HG03439 (cell line): ENCODE results near the gene JHY.
"Not testable (repeated sequence)": the region's sequence is repeated elsewhere in the genome, so short reads cannot be mapped to it uniquely, and the experiment has no call there.

Experiments
- ATAC-seq: cut with Tn5 transposase; IDR thresholded peaks from one replicate; pipeline ENCODE4 v1.9.1; 2021; ENCODE audit warnings: mild to moderate bottlenecking, moderate library complexity; ENCODE audit not compliant: unreplicated experiment

JHY gene

GRCh38 chr11:122882189-122882856, at the start of gene JHY:
Gene JHY (plus strand): TSS chr11:122882759. CDS start chr11:122885850, 3,091 bp downstream.
- ATAC-seq: no peak

- no peak for ATAC-seq
These were observed 48.6 kb upstream of the JHY start for GRCh38 chr11:122833846-122834464.

DNA sequence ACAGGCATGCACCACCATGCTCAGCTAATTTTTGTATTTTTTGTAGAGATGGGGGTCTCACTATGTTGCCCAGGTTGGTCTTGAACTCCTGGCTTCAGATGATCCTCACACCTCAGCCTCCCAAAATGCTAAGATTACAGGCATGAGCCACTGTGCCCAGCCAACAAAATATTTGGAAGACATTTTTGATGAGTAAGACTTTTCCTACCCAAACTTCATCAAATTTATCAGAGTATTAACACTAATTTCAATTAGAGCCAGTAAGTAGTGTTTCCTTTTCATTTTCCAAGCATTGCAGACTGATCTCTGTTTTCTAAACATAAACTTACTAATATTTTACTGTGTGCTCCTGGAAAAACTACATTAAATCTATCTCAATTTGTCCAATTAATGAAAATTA, 45.6 kb upstream of the JHY start:
- no peak for ATAC-seq

GRCh38 chr11:122837528-122838346, 44.8 kb upstream of the JHY start:
- ATAC-seq: no peak

- no peak for ATAC-seq
These were observed 39.0 kb upstream of the JHY start for GRCh38 chr11:122843281-122844141.

DNA sequence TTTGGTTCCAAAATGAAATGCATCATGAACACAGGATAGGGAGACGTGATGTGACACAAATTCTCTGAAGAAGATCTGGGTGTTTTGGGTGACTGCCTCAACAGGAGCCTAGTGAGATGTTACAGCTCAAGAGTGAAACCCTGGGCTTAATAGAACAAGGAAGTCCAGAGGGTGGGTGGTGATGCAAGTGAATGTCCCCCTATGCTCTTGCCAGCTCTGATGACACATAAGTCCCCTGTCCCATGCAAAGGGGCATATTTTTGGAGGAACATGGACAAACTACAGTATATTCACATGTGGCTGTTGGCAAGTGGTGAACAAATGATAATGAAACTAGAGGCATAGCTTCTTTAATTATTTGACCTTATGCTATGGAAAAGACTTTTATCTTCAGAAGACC, 35.1 kb upstream of the JHY start:
- no peak for ATAC-seq

GRCh38 chr11:122848186-122848585, 34.4 kb upstream of the JHY start:
- ATAC-seq: no peak

GRCh38 chr11:122850076-122850631, 32.4 kb upstream of the JHY start:
- ATAC-seq: no peak

- no peak for ATAC-seq
These were observed 31.1 kb upstream of the JHY start for GRCh38 chr11:122851366-122851966.

GRCh38 chr11:122852074-122852795, 30.3 kb upstream of the JHY start:
- ATAC-seq: no peak

- ATAC-seq: no peak
These were observed 29.8 kb upstream of the JHY start for GRCh38 chr11:122852796-122853160.

GRCh38 chr11:122853261-122853660, 29.3 kb upstream of the JHY start:
- no peak for ATAC-seq

GRCh38 chr11:122853971-122854446, 28.6 kb upstream of the JHY start:
- ATAC-seq: no peak

- no peak for ATAC-seq
These were observed 20.9 kb upstream of the JHY start for GRCh38 chr11:122861631-122862030.

- ATAC-seq: no peak
These were observed 20.5 kb upstream of the JHY start for GRCh38 chr11:122862091-122862490.

DNA sequence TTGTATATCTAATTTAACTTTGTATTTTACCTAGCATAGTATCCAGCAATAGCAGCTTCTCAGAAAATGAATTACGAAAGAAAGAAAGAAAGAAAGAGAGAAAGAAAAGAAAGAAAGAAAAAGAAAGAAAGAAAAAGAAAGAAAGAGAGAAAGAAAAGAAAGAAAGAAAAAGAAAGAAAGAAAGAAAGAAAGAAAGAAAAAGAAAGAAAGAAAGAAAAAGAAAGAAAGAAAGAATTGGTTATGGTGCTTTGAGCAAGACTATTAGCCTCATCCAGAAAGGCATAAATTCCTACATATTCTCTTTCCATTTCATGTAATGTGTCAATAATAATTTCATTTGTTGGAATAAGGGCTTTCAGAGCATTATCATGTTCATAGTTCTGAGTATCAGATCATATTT, 19.4 kb upstream of the JHY start:
- ATAC-seq: not testable (repeated sequence)

DNA sequence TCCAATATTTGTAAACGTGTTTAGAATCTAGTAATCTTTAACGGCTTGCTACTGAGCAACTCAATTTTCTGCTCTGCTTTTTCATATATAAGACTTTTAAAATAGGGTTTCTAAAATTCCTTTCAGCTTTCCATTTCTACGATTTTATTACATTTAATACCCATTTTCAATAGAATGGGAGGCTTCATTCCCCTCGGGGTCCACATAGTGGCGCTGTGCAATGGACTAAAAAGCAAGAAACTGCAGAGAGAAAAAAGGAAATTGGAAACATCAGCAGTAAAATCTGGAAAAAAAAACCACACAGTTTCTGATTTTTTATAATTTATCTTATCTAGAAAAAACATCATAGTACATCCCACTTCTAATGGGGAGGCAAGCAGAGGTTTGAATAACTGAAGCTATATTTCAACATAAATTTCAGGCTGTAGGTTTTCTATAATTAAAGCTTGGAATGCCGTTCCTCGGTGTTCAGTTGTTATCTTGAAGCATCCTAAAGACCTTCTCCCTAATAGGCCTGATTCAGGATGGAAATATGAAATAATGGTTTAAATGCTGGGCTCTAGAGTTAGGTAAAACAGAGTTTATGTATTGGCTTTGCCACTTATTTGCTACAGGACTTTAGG, 18.7 kb upstream of the JHY start:
- ATAC-seq: no peak

DNA sequence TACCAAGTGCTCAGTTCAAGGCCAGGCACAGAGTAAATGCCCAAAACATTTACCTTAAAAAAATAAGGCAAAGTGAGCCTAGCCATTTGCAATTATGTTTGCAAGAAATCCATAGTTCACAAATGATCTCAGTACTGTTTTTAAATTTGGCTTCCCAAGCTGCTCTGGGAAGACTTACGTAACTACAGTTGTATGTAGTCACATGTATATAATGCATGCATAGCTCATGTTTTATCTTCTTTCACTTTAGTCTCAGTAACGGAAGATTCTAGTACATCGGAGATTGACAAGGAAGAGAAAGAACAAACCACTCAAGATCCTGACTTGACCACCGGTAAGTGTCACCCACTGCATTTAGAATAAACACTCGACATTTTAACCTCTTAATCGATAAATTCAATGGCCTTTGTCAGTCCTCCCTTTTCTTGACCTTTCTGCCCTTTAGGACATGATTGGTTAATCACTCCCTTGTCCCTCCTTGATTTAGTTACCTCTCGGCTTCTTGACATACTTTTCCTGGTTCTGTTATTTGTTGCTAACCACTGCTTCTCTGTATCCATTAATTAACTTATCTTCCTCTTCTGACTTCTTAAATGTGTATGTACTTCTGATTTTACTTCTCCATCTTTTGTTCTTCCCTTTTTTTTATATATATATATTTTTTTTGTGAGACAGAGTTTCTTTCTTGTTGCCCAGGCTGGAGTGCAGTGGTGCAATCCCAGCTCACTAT, 18.0 kb upstream of the JHY start:
- ATAC-seq: no peak
